GM21390 (cell line): ENCODE data around the gene MAP4K2.

ENCODE experiments used
- ATAC-seq: cut with Tn5 transposase; IDR thresholded peaks from one replicate; pipeline ENCODE4 v1.9.1; 2021; ENCODE audit not compliant: unreplicated experiment

The MAP4K2 gene

DNA sequence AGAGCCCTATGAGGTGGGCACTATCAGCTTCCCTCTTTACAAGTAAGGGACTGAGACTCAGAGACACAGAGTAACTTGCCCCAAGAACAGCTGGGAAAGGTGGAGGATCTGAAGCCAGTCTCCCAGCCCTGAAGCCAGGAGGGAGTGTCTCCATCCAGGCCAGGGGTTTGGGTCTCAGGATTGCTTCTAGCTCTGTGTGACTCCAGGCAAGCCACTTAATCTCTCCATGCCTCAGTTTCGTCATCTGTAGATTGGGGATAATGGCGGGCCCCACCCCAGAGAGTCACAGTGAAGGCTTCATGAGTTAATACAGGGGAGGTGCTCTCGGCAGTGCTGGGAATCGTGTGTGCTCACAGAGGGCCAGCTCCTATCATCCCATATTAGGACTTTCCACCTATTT, 10.5 kb downstream of the MAP4K2 start:
- no peak for ATAC-seq

DNA sequence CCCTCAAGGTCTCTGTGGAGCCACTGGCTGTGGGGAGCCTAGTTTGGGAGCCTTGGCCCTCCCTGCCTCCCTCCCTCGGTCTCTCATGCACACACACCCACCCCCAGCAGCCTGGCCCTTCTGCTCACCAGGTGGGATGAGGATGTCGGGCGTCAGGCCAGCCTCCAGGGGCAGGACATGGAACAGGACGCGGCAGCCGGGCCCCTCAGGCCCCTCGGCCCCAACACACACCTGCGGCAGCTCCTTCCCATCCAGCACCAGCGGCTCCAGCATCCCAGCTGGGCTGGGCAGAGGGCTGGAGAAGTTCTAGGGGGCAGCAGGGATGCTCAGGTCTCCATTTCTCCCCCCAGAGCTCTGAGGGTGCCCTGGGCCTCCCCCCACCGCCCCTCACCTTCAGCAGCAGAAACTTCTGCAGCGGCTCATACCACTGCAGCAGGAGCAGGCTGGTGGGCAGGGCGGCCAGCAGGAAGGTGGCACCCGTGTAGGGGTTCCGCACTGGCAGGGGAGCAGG, 11.2 kb downstream of the MAP4K2 start:
- no peak for ATAC-seq

DNA sequence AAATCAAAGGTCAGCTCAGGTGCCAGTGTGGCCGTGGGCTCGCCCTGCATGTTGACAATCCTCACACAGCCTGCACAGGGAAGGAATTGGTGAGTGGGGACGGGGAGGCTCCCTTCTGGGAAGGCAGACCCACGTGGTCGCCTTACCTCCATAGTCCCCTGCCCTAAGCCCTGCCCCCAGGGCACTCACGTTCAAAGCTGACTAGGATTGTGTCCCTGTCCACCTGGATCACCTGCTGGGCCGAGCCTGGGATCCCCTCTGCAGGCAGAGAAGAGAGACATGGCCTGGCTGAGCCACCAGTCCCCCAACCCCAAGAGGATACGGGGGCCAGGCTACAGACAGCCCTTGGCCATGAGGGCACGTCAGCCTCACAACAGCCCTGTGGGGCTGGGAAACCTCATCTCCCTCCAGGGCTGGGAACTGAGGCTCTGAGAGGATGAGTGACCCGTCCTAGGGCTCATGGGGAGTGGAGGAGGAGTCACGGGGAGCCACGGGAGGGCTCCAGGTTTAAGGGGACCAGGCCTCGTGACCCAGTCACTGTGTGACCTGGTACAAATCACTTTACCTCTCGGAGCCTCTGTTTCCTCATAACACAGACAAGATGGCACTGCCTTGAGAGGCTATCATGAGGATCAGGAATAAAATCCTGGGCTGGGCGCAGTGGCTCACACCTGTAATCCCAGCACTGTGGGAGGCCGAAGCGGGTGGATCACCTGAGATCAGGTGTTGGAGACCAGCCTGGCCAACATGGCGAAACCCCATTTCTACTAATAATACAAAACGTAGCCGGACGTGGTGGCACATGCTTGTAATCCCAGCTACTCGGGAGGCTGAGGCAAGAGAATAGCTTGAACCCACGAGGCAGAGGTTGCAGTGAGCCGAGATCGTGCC, 12.6 kb downstream of the MAP4K2 start:
- no peak for ATAC-seq

DNA sequence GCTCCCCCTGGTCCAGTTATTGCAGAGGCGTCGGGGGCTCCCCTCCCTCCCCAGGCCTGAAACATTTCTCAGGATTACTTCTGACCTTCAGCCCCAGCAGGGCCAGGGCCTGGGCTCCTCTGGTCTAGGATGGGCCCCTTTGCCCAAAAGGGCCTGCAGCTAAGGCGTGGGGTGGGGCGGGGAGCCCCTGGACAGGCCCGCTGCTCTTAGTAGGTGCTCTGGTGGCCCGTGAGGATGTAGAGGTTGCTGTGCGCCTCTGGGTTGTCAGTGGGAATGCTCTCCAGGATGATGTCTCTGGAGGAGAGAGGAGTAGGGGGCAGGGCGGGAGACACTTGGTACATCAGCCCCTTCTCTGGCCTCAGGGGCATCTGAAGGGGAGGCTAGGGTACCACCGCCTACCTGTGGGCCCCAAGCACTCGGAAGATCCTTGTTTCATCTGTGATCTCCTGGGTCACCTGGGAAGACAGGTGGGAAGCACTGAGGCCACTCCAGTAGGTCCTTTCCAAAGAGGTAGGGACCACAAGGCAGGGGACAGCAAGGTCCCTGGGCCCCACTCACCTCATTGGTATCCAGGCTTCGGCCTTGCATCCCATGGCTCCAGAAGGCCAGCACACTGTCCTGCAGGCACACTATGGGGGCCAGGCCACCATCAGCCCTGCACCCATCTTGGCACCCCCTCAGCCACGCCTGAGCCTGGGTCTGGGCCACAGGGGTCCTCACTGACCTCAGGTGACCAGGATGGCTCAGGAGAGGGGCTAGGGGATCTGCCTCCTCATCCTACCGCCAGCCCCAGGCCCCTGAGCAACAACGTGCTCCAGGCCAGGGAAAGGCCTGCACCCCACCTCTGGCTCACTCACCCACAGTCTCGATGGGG, 13.4 kb downstream of the MAP4K2 start:
- ATAC-seq = no peak

DNA sequence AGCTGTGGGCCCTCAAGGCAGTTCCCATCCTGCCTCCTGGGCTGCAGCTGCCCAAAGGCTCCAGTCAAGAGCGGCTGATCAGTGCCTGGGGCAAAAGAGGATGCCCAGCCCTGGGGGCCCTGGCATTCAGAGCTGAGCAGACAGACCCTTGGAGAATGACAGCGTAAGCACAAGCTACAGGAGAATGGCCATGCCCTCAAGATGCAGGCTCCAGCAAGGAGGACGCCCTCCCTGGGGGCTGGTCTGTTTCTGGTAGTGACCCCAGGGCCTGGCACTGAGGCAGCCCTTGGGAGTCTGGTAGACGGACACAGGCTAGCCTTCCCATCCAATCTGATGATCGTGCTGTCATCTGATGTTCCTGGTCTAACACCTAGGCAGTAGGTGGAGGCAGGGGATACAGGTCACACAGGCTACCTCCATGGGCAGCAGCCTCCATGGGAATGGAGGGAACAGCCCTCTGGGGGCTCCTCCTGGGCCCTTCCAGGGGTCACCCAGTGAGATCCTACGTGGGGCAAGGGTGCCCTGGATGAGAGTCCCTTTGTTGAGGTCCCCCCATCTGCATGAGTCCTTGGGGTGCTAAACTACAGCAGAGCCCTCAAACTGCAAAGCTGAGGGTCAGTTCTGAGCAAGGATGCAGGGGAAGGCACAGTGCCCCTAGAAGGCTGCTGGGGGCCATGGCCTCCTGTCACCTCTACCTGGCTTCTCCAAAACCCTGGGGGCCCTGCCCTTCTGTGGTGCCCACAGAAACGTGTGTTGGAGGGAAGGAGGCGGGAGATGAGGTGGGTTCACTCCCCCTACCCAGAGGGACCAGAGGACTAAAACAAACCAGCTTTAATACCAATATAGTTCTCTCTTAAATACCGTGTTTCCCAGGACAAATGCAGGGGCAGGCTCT, 14.4 kb downstream of the MAP4K2 start:
- ATAC-seq = no peak

DNA sequence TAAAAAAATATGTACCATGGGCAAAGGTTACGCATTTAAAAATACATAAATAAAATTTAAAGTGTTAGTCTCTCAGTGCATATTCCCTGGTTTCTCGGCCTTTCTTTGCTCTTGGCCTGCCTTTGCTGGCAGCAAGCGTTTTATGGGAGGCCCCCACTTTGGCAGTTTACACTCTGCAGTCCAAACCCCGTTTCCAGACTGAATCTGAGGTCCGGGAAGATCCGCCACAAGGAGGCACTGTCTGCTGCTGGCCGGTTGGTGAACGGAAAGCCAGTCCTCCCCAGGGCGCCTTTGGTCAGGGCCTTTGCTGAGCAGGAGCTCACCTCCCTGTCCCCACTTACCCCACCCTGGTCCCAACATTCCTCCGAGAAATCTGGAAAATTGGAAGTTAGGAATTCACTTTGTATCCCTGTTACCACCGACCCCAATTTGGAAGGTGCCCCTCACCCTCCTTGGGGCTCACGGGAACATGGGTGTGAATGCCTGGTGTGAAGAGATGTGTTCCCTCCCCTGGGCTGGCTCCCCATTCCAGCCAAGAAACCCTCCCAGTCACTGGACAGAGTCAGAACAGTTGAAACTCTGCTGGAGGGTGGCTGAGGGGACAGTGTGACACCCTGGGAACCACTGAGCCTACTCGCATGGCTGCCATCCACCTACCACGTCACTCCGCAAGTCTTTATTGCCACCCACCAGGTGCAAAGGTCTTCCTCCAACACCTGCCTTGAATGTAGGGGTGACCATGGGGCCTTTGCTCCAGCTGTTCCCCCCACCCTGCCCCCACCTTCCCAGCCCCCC, 15.3 kb downstream of the MAP4K2 start:
- no peak for ATAC-seq

DNA sequence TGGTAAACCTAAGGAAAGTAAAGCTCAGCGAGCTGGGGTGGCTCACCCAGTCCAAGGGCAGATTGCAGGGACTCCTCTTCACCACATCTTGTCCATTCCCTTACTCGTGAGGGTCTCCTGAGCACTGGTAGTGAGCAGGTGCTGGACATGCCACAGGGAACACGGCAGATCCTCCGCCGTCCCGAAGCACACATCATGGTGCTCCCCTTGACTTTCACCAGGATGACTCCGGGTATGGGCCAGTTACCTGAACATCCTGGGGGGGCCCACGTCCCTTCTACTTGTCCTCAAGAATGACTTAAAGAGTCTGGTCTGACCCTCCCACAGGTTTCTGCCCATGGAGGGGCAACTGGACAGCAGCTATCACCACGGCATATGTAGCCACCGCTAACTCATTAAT, 16.7 kb downstream of the MAP4K2 start:
- ATAC-seq = no peak

DNA sequence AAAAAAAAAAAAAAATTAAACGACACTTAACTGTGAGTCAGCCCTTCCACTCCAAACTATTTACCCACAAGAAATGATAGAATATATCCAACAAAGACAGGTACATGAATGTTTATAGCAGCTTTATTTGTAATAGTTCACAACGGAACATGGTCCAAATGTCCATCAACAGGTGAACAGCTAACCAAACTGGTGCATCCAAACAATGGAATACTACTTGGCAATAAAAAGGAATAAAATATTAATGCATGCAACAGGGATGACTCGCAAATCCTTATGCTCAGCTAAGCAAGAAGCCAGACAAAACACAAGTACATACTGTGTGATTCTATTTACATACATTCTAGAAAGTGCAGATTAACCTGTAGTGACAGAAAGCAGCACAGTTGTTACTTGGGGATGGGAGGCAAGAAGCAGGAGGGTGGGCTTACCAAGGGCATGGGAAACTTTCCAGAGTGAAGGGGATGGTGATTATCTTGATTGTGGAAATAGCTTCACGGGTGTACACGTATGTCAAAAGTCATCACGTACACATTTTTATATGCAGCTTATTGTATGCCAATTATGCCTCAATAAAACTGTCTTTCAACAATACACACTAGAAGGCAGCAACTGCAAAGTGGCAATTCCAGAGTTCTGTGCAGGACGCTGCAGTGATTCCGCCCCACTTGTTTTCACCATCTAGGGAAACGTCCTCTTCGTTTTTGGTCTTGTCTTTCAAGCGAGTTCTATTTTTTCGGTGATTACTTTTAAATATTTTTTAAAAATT, 18.0 kb downstream of the MAP4K2 start:
- no peak for ATAC-seq

DNA sequence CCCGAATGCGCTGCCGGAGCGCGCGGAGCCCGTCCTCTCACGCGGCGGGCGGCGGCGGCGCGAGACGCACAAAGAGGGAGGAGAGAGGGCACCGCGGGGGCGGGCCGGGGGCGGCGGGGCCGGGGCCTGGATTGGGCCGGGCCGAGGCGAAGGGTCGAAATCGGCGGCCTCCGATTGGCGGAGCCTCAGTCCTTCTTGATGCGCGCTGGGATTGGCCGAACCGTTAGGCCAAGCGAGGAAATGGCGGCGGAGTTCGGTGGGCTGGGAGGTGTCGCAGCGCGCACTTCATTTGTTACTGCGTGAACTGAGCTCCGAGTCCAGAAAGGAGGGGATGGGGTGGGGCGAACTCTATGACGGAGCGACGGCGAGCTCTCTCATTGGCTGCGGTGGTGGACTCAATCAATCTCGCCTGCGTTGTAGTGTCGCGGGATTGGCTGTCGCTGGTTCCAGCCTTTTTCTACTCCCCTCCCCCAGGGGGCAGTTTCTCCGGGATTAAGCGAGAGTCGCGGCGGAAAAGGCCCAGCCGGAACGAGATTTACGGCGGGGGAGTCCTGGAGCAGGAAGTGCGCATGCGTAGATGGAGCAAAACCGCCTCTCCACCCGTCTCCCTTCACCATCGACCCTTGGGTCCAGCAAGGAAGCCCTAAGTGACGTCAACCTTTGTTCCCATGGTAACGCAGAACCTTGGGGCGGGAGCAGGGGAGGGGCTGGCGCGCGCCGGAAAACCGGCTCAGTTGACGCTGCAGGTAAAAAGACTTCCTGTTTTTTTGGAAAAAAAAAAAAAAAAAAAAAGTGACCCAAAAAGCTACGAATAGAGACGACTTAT, 24.3 kb downstream of the MAP4K2 start, which contains the start of gene SF1:
TSS of gene SF1 (minus strand) at position 70 of the 826 bp plus-strand sequence. CDS start 150 bp downstream, outside the sequence.
- ATAC-seq = peak; percentile 75

DNA sequence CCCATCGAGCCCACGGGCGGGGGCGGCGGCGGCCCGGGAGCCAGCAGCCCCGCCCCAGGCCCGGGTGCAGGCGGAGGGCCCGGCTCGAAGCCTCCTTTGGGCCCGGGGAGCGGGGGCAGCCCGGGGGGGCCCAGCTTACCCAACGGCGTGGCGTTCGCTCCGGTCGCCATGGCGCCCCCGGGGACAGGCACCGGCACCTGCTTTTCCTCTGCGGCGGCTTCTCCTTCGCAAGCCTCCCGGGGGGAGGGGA, 24.9 kb downstream of the MAP4K2 start:
- ATAC-seq = no peak

DNA sequence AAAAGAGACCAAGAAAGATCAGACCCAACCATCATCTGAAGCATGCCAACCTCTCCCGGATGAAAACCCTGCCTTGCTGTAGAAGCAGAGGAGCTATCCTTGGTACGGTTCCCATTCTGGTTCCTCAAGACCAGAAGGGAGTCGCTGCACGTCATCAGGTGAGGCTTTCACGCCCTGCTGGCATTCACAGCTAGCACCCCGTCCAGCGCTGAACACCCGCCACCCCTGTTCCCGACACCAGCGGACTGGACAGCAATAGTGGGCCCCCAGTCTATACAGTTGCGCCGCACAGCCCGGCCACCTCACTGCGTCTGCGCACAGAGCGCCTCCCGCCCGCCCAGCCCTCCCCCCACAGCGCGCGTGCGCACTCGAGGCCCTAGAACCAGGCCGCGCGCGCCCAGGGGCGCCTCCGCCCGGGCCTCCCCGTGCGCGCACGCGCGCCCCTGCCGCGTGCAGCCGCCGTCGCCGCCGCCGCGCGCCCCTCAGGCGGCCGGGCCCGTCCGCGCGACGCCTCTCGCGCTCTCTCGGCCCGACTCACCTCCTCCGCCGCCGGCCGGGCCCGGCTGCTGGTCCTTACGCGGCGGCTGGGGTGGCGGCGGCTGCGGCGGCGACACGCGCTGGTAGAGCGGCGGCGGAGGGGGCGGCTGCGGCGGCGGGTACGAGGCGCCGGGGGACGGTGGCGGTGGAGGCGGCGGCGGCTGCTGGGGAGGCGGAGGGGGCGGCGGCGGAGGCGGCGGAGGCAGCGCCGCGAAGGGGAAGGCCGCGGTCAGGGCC, 25.4 kb downstream of the MAP4K2 start:
- ATAC-seq = peak; percentile 9

DNA sequence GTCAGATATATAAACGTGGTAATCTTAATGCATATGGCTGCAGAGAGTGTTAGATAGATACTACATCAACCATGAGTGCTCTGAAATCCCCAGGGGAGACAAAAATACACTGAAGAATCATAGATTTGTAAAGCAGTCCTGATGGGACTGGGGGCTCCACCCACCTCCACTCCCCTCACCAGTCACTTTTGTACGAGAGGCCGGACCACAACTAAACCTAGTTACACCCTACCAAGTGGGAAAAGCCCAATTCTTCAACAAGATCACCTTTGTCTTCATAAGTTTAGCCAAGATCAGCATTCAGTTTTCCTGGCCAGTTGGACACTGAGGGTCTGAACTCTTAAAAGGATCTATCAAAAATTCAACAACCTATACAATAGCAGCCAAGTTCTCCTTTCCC, 26.1 kb downstream of the MAP4K2 start:
- no peak for ATAC-seq

DNA sequence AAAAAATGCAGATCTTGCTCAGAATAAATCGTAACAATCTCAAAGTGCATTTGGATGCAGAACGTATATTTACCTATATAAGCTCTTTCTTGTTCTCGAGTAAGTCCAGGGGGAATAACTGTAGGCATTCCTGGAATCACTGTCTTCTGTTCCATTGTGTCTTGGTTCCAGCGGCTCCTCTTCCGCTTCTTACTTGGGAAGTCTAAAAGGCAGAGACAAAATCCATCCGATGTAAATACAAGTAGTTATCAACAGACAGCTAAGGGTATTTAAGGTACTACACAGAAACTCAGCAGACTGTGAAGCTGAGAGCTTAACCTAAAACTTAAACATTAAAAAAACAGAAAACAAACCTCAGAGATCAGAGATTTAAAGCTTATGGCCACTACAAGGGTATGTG, 26.6 kb downstream of the MAP4K2 start:
- no peak for ATAC-seq

DNA sequence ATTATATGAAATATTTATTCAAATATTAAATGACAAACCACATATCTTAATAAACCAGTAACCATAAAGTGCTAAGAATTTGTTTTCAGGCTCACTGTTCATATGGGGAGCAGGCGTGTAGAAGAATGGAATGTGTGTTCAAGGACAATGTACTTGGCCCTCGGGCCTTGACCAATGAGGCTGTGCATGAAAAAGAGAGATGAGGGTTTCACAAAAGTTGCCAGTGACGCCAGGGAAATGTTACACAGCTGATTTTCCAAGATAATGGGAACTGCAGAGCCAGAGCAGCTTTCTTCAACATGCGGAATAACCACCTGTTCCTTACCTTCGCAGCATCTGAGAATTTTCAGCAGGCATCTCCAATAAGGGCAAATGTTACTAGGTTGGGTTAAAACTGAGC, 28.9 kb downstream of the MAP4K2 start:
- no peak for ATAC-seq

DNA sequence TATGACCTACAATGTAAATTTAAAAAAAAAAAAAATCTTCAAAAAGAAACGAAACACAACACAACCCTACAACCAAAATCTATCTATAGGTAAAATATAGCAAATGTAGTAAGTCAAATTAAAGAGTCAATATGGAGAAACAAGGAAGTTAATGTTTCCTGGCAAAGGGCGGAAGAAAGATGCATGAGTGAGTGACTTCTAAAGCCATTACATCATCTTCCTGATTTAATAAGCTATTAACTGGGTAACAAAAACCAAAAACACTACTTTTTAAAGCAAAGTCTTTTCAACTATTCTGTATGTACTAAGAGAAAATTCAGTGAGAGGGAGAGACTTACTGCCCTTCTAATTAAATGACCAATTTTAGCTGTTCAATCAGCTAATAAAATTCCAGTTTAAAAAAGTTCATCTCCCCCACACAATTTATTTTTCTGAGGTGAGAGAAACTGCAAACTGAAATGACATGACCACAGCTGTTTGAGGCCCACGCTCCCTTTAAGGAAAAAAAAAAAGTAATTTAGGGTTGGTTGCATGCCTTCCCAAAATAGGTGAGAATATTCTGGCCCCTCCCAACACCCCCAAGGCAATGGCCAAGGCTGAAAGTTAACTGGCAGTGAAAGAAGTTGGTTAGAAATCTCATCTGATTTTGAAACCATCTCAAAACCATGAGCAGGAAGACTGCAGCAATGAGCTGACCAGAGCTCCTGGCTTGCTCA, 30.6 kb downstream of the MAP4K2 start:
- ATAC-seq = no peak

DNA sequence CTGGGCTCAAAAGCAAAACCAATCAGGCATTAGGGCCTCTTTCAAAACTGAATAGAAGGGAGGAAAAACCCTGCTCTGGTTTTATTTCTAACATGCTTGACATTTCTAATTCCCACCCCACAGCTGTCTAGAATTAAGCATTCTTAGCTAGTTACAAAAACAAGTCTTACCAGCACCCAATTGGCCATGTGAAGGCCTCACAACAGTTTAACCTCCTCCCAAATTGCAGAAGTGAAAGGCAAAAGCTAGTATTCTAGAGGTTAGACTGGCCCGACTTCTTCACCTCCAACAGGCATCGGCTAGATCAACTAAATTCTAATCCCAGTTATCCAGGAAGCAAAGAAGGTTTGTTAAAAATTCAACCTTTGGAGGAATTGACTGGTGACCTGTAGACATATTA, 31.2 kb downstream of the MAP4K2 start:
- ATAC-seq = no peak

DNA sequence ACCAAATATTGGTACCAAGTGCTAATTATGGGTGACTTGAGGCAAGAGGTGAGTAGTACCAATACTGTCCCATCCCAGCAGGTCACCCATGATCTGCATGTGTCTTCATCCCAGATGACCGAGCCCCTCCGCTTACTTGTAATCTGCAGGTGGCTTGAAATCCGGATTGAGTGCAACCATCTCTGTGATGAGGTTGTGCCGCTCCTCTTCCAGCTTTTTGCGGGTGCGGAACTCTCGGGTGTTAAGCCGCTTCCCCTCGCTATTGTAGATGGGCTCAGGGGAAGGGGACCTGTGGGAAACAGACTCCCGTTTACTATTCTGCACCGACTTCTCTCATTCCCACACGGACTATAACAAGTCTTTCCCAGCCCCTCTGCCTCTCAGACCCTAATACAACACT, 32.9 kb downstream of the MAP4K2 start:
- ATAC-seq = no peak
